ENCODE data around the gene TCP10L.
"Not testable (repeated sequence)": the region's sequence is repeated elsewhere in the genome, so short reads cannot be mapped to it uniquely, and the experiment has no call there.

GRCh38 chr21:32531561-32531960, 53.8 kb downstream of the TCP10L start:
- TF ChIP-seq, protein P1, sequence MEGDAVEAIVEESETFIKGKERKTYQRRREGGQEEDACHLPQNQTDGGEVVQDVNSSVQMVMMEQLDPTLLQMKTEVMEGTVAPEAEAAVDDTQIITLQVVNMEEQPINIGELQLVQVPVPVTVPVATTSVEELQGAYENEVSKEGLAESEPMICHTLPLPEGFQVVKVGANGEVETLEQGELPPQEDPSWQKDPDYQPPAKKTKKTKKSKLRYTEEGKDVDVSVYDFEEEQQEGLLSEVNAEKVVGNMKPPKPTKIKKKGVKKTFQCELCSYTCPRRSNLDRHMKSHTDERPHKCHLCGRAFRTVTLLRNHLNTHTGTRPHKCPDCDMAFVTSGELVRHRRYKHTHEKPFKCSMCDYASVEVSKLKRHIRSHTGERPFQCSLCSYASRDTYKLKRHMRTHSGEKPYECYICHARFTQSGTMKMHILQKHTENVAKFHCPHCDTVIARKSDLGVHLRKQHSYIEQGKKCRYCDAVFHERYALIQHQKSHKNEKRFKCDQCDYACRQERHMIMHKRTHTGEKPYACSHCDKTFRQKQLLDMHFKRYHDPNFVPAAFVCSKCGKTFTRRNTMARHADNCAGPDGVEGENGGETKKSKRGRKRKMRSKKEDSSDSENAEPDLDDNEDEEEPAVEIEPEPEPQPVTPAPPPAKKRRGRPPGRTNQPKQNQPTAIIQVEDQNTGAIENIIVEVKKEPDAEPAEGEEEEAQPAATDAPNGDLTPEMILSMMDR (IDR thresholded peaks at IDR 0.05; ENCODE audit: control extremely low read depth in 1 of 3, insufficient read depth in 1 of 3, low read depth in 1 of 3, low read length in 3 of 3): not testable (repeated sequence)
- not testable (repeated sequence) for TF ChIP-seq POLR2A (IDR thresholded peaks at IDR 0.05; ENCODE audit: control extremely low read depth in 1 of 2, low read depth in 2 of 2, low read length in 2 of 2); CREB1 (IDR thresholded peaks at IDR 0.05); SP1 (IDR thresholded peaks at IDR 0.05; ENCODE audit: low read depth, low read length); BRCA1 (IDR thresholded peaks at IDR 0.05; ENCODE audit: low read depth, low read length); KDM5A (IDR thresholded peaks at IDR 0.05; ENCODE audit: low read length); FOSL1 (IDR thresholded peaks at IDR 0.05; ENCODE audit: insufficient read depth, low read depth, low read length); EZH2 (IDR thresholded peaks at IDR 0.05; ENCODE audit: low read depth, low read length, severe bottlenecking); RFX5 (IDR thresholded peaks at IDR 0.05; ENCODE audit: borderline replicate concordance, low read depth, low read length)

Measured in H1 (cell line).